Forelimb muscle (tissue), 1 donor: ENCODE measurements around the gene CPTP. TPM values are rescaled to one million over a fixed set of nuclear protein-coding genes. Genes with fewer than 3 reads are reported as not detected.

Source experiments
- DNase-seq: peaks from one replicate; pipeline ENCODE4 v3.0.0-alpha.2; 2013; ENCODE audit warnings: low read depth
- polyA plus RNA-seq: library from polyadenylated mRNA; unstranded; fragments of 120-200 nt; gene quantifications from one replicate; pipeline ENCODE4 v1.2.1, GENCODE V29; 2013; ENCODE audit not compliant: insufficient read length

CPTP gene
- polyA plus RNA-seq, 1 donor, result 16.5 TPM

- DNase-seq, result no peak
Measured at GRCh38 chr1:1318777-1319645, 5.6 kb upstream of the CPTP start.

GRCh38 chr1:1319646-1319941 lies 5.0 kb upstream of the CPTP start:
- DNase-seq, result no peak

GRCh38 chr1:1320666-1321448 lies 3.7 kb upstream of the CPTP start:
- DNase-seq, result no peak

GRCh38 chr1:1321477-1321876 lies 3.1 kb upstream of the CPTP start:
- DNase-seq, result no peak

GRCh38 chr1:1322418-1322817 lies 2.2 kb upstream of the CPTP start:
- DNase-seq, result no peak

- no peak for DNase-seq
Measured at GRCh38 chr1:1322952-1323351, 1.6 kb upstream of the CPTP start.

- DNase-seq, result no peak
Measured at GRCh38 chr1:1324084-1324523, 498 bp upstream of the CPTP start.

- no peak for DNase-seq
Measured at GRCh38 chr1:1325288-1326074, 879 bp downstream of the CPTP start.

- no peak for DNase-seq
Measured at GRCh38 chr1:1326075-1326605, 1.5 kb downstream of the CPTP start.

- no peak for DNase-seq
Measured at GRCh38 chr1:1327291-1327690, 2.7 kb downstream of the CPTP start.

GRCh38 chr1:1328254-1328653 lies 3.7 kb downstream of the CPTP start:
- DNase-seq, result no peak

GRCh38 chr1:1329304-1330210 lies 5.0 kb downstream of the CPTP start:
- DNase-seq, result no peak

- no peak for DNase-seq
Measured at GRCh38 chr1:1330366-1331067, 5.9 kb downstream of the CPTP start.

GRCh38 chr1:1331068-1331965 lies 6.7 kb downstream of the CPTP start, which contains the start of gene TAS1R3:
Gene TAS1R3, plus strand, starts transcription at chr1:1331280. Its CDS starts 66 bp downstream, at chr1:1331346.
- no peak for DNase-seq

- DNase-seq, result no peak
Measured at GRCh38 chr1:1332031-1332755, 7.6 kb downstream of the CPTP start.

GRCh38 chr1:1332774-1333480 lies 8.3 kb downstream of the CPTP start:
- no peak for DNase-seq

GRCh38 chr1:1333551-1334241 lies 9.1 kb downstream of the CPTP start:
- no peak for DNase-seq
